RWPE2 (cell line): ENCODE data around the gene QRFP.

Source experiments
- ATAC-seq: fragments of 200-7000 bp; cut with Tn5 transposase; 3 replicates; pipeline ENCODE4 v1.9.1; 2021; ENCODE audit warnings: low read depth
- DNase-seq: peaks from one replicate; pipeline ENCODE4 v3.0.0-alpha.2; 2020; ENCODE audit warnings: low spot score
- H3K27ac ChIP-seq: fragments of 450-650 bp; 2 replicates; pipeline ENCODE4 v1.5.1; 2017; ENCODE audit warnings: mild to moderate bottlenecking; ENCODE audit not compliant: poor library complexity, severe bottlenecking
- H3K27me3 ChIP-seq: fragments of 250-450 bp; sonication (Bioruptor Pico); 2 replicates; pipeline ENCODE4 v1.5.1; 2021; ENCODE audit warnings: mild to moderate bottlenecking, moderate library complexity; ENCODE audit not compliant: insufficient read depth, poor library complexity, severe bottlenecking
- H3K36me3 ChIP-seq: fragments of 250-450 bp; sonication (Bioruptor Pico); 2 replicates; pipeline ENCODE4 v1.5.1; 2020; ENCODE audit warnings: low read depth, mild to moderate bottlenecking, moderate library complexity
- H3K4me1 ChIP-seq: fragments of 250-450 bp; sonication (Bioruptor Pico); 2 replicates; pipeline ENCODE4 v1.5.1; 2021; ENCODE audit warnings: mild to moderate bottlenecking, moderate library complexity; ENCODE audit not compliant: insufficient read depth, poor library complexity, severe bottlenecking
- H3K4me3 ChIP-seq: fragments of 250-450 bp; sonication (Bioruptor Pico); 2 replicates; pipeline ENCODE4 v1.5.1; 2021; ENCODE audit warnings: mild to moderate bottlenecking, moderate library complexity; ENCODE audit not compliant: severe bottlenecking
- H3K9me3 ChIP-seq: fragments of 250-450 bp; sonication (Bioruptor Pico); 2 replicates; pipeline ENCODE4 v1.5.1; 2021; ENCODE audit warnings: mild to moderate bottlenecking, moderate library complexity; ENCODE audit not compliant: severe bottlenecking
- TF ChIP-seq, protein P1 (sequence below): fragments of 450-650 bp; IDR thresholded peaks from one replicate; pipeline ENCODE4 v1.5.1; 2017; ENCODE audit warnings: mild to moderate bottlenecking, moderate library complexity; ENCODE audit not compliant: poor library complexity, severe bottlenecking

The QRFP gene

DNA sequence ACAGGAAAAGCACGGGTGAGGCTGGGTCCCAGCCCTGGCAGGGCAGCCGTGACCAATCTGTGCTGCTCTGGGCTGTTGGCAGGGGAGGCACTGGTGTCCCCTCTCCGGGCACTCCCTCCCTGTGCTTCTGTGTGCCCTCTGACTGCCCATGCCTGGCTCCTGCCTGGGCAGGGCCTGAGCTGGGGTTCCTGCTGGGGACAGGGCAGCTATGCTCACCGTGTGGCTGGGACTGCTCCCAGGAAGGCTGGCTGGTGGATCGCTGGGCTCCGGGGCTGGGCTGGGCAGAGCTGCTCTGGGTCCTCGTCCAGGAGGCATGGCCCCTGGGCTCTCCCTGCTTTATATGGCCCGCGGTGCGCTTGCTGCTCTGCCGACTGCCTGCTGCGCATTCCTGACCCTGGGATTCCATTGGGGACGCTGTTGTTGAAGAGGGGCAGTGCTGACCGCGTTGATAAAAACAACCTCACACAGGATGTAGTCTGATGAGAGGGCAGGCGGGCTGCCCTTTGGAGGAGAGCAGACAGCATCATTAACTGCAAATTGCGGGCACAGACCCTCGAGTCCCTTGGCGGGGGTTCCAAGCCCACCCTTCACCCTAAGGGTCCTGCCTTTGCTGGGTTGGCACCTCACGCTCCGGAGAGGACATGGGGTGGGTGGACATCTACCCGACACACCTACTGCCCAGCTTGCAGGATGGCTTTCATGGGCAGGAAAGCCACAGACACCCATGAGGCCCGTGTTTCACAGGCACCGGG, 955 bp downstream of the QRFP start:
- H3K27me3 ChIP-seq: no peaks in the 10 kb centered on the region
- no peak overlapping the region for H3K4me3 ChIP-seq
- H3K9me3 ChIP-seq: peaks cover 11% of the 10 kb centered on the region
- H3K36me3 ChIP-seq: peaks cover 5% of the 10 kb centered on the region; the same call in 1 of the 2 replicates
- H3K4me1 ChIP-seq: no peaks in the 10 kb centered on the region
- no peak overlapping the region for H3K27ac ChIP-seq
- peak; percentile 2; the same call in 2 of the 3 replicates for ATAC-seq
- TF ChIP-seq, protein P1, sequence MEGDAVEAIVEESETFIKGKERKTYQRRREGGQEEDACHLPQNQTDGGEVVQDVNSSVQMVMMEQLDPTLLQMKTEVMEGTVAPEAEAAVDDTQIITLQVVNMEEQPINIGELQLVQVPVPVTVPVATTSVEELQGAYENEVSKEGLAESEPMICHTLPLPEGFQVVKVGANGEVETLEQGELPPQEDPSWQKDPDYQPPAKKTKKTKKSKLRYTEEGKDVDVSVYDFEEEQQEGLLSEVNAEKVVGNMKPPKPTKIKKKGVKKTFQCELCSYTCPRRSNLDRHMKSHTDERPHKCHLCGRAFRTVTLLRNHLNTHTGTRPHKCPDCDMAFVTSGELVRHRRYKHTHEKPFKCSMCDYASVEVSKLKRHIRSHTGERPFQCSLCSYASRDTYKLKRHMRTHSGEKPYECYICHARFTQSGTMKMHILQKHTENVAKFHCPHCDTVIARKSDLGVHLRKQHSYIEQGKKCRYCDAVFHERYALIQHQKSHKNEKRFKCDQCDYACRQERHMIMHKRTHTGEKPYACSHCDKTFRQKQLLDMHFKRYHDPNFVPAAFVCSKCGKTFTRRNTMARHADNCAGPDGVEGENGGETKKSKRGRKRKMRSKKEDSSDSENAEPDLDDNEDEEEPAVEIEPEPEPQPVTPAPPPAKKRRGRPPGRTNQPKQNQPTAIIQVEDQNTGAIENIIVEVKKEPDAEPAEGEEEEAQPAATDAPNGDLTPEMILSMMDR: no peak
- DNase-seq: peak; percentile 66

GRCh38 chr9:130895038-130895437, 1.6 kb downstream of the QRFP start:
- no peak overlapping the region for H3K27ac ChIP-seq
- no peak for DNase-seq
- H3K4me3 ChIP-seq: no peak overlapping the region
- H3K9me3 ChIP-seq: peaks cover 13% of the 10 kb centered on the region
- TF ChIP-seq, protein P1: no peak
- no peaks in the 10 kb centered on the region for H3K4me1 ChIP-seq
- H3K36me3 ChIP-seq: peaks cover 9% of the 10 kb centered on the region
- ATAC-seq: no peak
- H3K27me3 ChIP-seq: no peaks in the 10 kb centered on the region

GRCh38 chr9:130894546-130894945, 2.1 kb downstream of the QRFP start:
- Histone ChIP-seq H3K9me3 (peaks cover 17% of the 10 kb centered on the region), H3K4me3 (no peak overlapping the region), H3K36me3 (peaks cover 11% of the 10 kb centered on the region), H3K27ac (no peak overlapping the region), H3K4me1 (no peaks in the 10 kb centered on the region), H3K27me3 (no peaks in the 10 kb centered on the region)
- no peak for DNase-seq
- TF ChIP-seq, protein P1: no peak
- no peak for ATAC-seq

- Histone ChIP-seq H3K4me3 (no peak overlapping the region), H3K9me3 (peaks cover 17% of the 10 kb centered on the region), H3K36me3 (peaks cover 14% of the 10 kb centered on the region), H3K27me3 (no peaks in the 10 kb centered on the region), H3K4me1 (no peaks in the 10 kb centered on the region), H3K27ac (no peak overlapping the region)
- no peak for DNase-seq
- TF ChIP-seq, protein P1: no peak
- no peak for ATAC-seq
Measured at GRCh38 chr9:130893341-130894101, 3.1 kb downstream of the QRFP start.
